KMS-11 (cell line): ENCODE data around the gene VEGFB.
A peak's percentile ranks its signal among the peaks of the same experiment; 100 is the strongest.

ENCODE experiments used
- H2AFZ ChIP-seq: fragments of 200-600 bp; sonication (generic); 2 replicates; pipeline ENCODE4 v1.6.1; 2016; ENCODE audit warnings: antibody characterized with exemption, mixed run types, low read depth
- H3K27ac ChIP-seq: fragments of 200-600 bp; sonication (generic); 2 replicates; pipeline ENCODE4 v1.6.1; 2016; ENCODE audit warnings: mild to moderate bottlenecking, mixed run types
- H3K27me3 ChIP-seq: fragments of 200-600 bp; sonication (generic); 2 replicates; pipeline ENCODE4 v1.6.1; 2017; ENCODE audit warnings: mild to moderate bottlenecking, low read depth, mixed run types, moderate library complexity; ENCODE audit not compliant: insufficient read depth
- H3K36me3 ChIP-seq: fragments of 200-600 bp; sonication (generic); 2 replicates; pipeline ENCODE4 v1.6.1; 2017; ENCODE audit warnings: mild to moderate bottlenecking, mixed run types; ENCODE audit not compliant: insufficient read depth
- H3K4me1 ChIP-seq: fragments of 200-600 bp; sonication (generic); 2 replicates; pipeline ENCODE4 v1.6.1; 2016; ENCODE audit warnings: mild to moderate bottlenecking, low read depth, mixed run types; ENCODE audit not compliant: poor library complexity, severe bottlenecking
- H3K4me2 ChIP-seq: fragments of 200-600 bp; sonication (generic); 2 replicates; pipeline ENCODE4 v1.7.0; 2016; ENCODE audit warnings: mild to moderate bottlenecking, mixed run types
- H3K4me3 ChIP-seq: fragments of 200-600 bp; sonication (generic); IDR thresholded peaks from 2 replicates; pipeline ENCODE4 v1.6.1; 2017; ENCODE audit warnings: low read depth, low read length, mixed read lengths; ENCODE audit not compliant: insufficient read depth
- H3K79me2 ChIP-seq: fragments of 200-600 bp; sonication (generic); 2 replicates; pipeline ENCODE4 v1.6.1; 2016; ENCODE audit warnings: low read depth, mixed run types; ENCODE audit not compliant: insufficient read depth
- H3K9ac ChIP-seq: fragments of 200-600 bp; sonication (generic); 2 replicates; pipeline ENCODE4 v1.6.1; 2016; ENCODE audit warnings: mild to moderate bottlenecking, mixed run types
- H4K20me1 ChIP-seq: fragments of 200-600 bp; sonication (generic); 2 replicates; pipeline ENCODE4 v1.6.1; 2016; ENCODE audit warnings: mild to moderate bottlenecking, mixed run types; ENCODE audit not compliant: insufficient read depth
- TF ChIP-seq, protein P1 (sequence below): fragments of 200-600 bp; sonication (generic); conservative IDR thresholded peaks from 2 replicates; pipeline ENCODE4 v1.6.1; 2017; ENCODE audit warnings: low read depth, mild to moderate bottlenecking, antibody characterized with exemption, low read length, moderate library complexity, mixed read lengths

The VEGFB gene

GRCh38 chr11:64247729-64248531 lies 13.5 kb downstream of the VEGFB start:
- Histone ChIP-seq H2AFZ (peak overlapping the region; percentile 83), H3K27ac (no peak overlapping the region), H3K4me1 (peaks cover 20% of the 10 kb centered on the region)

DNA sequence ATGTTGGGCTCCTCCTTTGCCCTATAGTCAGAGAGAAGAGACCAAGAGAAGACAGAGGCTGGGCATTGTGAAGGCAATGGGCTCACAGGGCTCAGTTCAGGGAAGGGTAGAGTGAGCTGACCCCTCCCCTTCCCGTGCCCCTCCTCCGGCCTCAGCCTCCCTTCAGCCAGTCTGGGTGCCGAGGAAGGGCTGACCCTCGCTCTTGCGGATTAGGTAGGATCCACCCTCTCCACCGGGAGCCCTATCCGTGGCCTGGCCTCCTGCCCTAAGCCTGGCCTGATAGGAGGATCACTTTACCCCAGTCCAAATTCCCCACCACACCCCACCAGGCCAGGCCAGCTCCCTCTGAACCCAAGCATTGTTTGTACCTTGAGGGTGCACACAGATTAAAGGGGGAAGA lies 14.2 kb downstream of the VEGFB start:
- peaks cover 19% of the 10 kb centered on the region for H3K79me2 ChIP-seq
- no peaks in the 10 kb centered on the region for H4K20me1 ChIP-seq
- H3K36me3 ChIP-seq = peaks cover 3% of the 10 kb centered on the region; the same call in 1 of the 2 replicates
- H3K9ac ChIP-seq = no peak overlapping the region
- H3K4me3 ChIP-seq = no peak overlapping the region
- no peak overlapping the region for H3K27ac ChIP-seq
- TF ChIP-seq, protein P1, sequence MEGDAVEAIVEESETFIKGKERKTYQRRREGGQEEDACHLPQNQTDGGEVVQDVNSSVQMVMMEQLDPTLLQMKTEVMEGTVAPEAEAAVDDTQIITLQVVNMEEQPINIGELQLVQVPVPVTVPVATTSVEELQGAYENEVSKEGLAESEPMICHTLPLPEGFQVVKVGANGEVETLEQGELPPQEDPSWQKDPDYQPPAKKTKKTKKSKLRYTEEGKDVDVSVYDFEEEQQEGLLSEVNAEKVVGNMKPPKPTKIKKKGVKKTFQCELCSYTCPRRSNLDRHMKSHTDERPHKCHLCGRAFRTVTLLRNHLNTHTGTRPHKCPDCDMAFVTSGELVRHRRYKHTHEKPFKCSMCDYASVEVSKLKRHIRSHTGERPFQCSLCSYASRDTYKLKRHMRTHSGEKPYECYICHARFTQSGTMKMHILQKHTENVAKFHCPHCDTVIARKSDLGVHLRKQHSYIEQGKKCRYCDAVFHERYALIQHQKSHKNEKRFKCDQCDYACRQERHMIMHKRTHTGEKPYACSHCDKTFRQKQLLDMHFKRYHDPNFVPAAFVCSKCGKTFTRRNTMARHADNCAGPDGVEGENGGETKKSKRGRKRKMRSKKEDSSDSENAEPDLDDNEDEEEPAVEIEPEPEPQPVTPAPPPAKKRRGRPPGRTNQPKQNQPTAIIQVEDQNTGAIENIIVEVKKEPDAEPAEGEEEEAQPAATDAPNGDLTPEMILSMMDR = no peak
- peaks cover 17% of the 10 kb centered on the region for H3K4me1 ChIP-seq
- no peaks in the 10 kb centered on the region for H3K27me3 ChIP-seq
- H3K4me2 ChIP-seq = no peak overlapping the region
- no peak overlapping the region for H2AFZ ChIP-seq

More at GRCh38 chr11:64247729-64248531, 13.5 kb downstream of the VEGFB start:
- H3K36me3 ChIP-seq = peaks cover 4% of the 10 kb centered on the region; the same call in 1 of the 2 replicates
- peak overlapping the region; percentile 100; the same call in 1 of the 2 replicates for H3K4me2 ChIP-seq
- H3K27me3 ChIP-seq = no peaks in the 10 kb centered on the region
- no peak overlapping the region for H3K4me3 ChIP-seq
- H3K9ac ChIP-seq = no peak overlapping the region
- H4K20me1 ChIP-seq = no peaks in the 10 kb centered on the region
- peaks cover 21% of the 10 kb centered on the region for H3K79me2 ChIP-seq
- TF ChIP-seq, protein P1 = no peak

- Histone ChIP-seq H3K4me2 (no peak overlapping the region), H3K27ac (no peak overlapping the region)
- TF ChIP-seq, protein P1 = no peak
Measured at GRCh38 chr11:64249038-64249437, 14.7 kb downstream of the VEGFB start.

GRCh38 chr11:64249563-64250414 lies 15.4 kb downstream of the VEGFB start:
- Histone ChIP-seq H3K4me1 (peaks cover 9% of the 10 kb centered on the region), H3K27ac (no peak overlapping the region)

More at GRCh38 chr11:64249038-64249437, 14.7 kb downstream of the VEGFB start:
- H3K36me3 ChIP-seq = no peaks in the 10 kb centered on the region
- no peak overlapping the region for H3K4me3 ChIP-seq
- no peaks in the 10 kb centered on the region for H3K27me3 ChIP-seq
- no peak overlapping the region for H3K9ac ChIP-seq
- peaks cover 16% of the 10 kb centered on the region for H3K79me2 ChIP-seq
- no peaks in the 10 kb centered on the region for H4K20me1 ChIP-seq
- peaks cover 17% of the 10 kb centered on the region for H3K4me1 ChIP-seq
- H2AFZ ChIP-seq = no peak overlapping the region

More at GRCh38 chr11:64249563-64250414, 15.4 kb downstream of the VEGFB start:
- H3K36me3 ChIP-seq = no peaks in the 10 kb centered on the region
- H3K4me3 ChIP-seq = no peak overlapping the region
- H3K27me3 ChIP-seq = no peaks in the 10 kb centered on the region
- TF ChIP-seq, protein P1 = no peak
- no peak overlapping the region for H2AFZ ChIP-seq
- H3K4me2 ChIP-seq = no peak overlapping the region
- no peak overlapping the region for H3K9ac ChIP-seq
- no peaks in the 10 kb centered on the region for H4K20me1 ChIP-seq
- peaks cover 15% of the 10 kb centered on the region for H3K79me2 ChIP-seq
